Neural crest cell (in vitro differentiated cells): Measurements from ENCODE around the gene TCFL5. TPM values are rescaled to one million over a fixed set of nuclear protein-coding genes. Genes with fewer than 3 reads are reported as not detected.
A peak's percentile ranks its signal among the peaks of the same experiment; 100 is the strongest.

ENCODE experiments used
- DNase-seq: peaks from one replicate; pipeline ENCODE4 v3.0.0; 2021; ENCODE audit warnings: low read depth, mixed read lengths, low spot score
- H3K27ac Mint-ChIP-seq: one replicate; pipeline ENCODE4 v1.8.0; 2021; ENCODE audit warnings: mild to moderate bottlenecking, mixed read lengths; ENCODE audit not compliant: unreplicated experiment
- H3K27me3 Mint-ChIP-seq: 2 replicates; pipeline ENCODE4 v1.8.0; 2021; ENCODE audit warnings: low read depth, mild to moderate bottlenecking, mixed read lengths
- H3K36me3 Mint-ChIP-seq: 2 replicates; pipeline ENCODE4 v1.8.0; 2021; ENCODE audit warnings: low read depth, mild to moderate bottlenecking, mixed read lengths
- H3K4me1 Mint-ChIP-seq: 2 replicates; pipeline ENCODE4 v1.8.0; 2021; ENCODE audit warnings: mixed read lengths
- H3K4me3 Mint-ChIP-seq: one replicate; pipeline ENCODE4 v1.8.0; 2021; ENCODE audit warnings: mild to moderate bottlenecking, mixed read lengths
- H3K9me3 Mint-ChIP-seq: 2 replicates; pipeline ENCODE4 v1.8.0; 2021; ENCODE audit warnings: mixed read lengths
- CTCF ChIP-seq: fragments of 200-600 bp; sonication (generic); conservative IDR thresholded peaks from 2 replicates; pipeline ENCODE4 v1.5.0; 2021; ENCODE audit warnings: antibody characterized with exemption, mild to moderate bottlenecking
- total RNA-seq: library from RNA; stranded (reverse); gene quantifications from 2 replicates; pipeline ENCODE4 v1.2.1, GENCODE V29; 2021

Gene TCFL5
- total RNA-seq, 1 donor from 2014 or later, result 17.6 TPM

GRCh38 chr20:62901891-62902290 lies 40.3 kb upstream of the TCFL5 start:
- no peaks in the 10 kb centered on the region for H3K9me3 Mint-ChIP-seq
- H3K27ac Mint-ChIP-seq, result no peak overlapping the region
- no peak for DNase-seq
- TF ChIP-seq CTCF, result no peak
- peaks cover 14% of the 10 kb centered on the region for H3K4me1 Mint-ChIP-seq
- H3K36me3 Mint-ChIP-seq, result peaks cover 18% of the 10 kb centered on the region
- no peak overlapping the region for H3K4me3 Mint-ChIP-seq
- no peaks in the 10 kb centered on the region for H3K27me3 Mint-ChIP-seq

- no peaks in the 10 kb centered on the region for H3K9me3 Mint-ChIP-seq
- no peak for DNase-seq
- H3K27me3 Mint-ChIP-seq, result no peaks in the 10 kb centered on the region
- no peak for TF ChIP-seq CTCF
- H3K27ac Mint-ChIP-seq, result no peak overlapping the region
- H3K4me3 Mint-ChIP-seq, result peak overlapping the region; percentile 38
- peaks cover 18% of the 10 kb centered on the region for H3K36me3 Mint-ChIP-seq
- H3K4me1 Mint-ChIP-seq, result peaks cover 14% of the 10 kb centered on the region
These were observed 39.3 kb upstream of the TCFL5 start for GRCh38 chr20:62900692-62901584.

- Mint-ChIP-seq H3K36me3 (peaks cover 14% of the 10 kb centered on the region), H3K9me3 (no peaks in the 10 kb centered on the region), H3K27me3 (no peaks in the 10 kb centered on the region), H3K4me3 (peak overlapping the region; percentile 38), H3K4me1 (peaks cover 14% of the 10 kb centered on the region), H3K27ac (no peak overlapping the region)
- DNase-seq, result peak; percentile 69
- TF ChIP-seq CTCF, result peak; percentile 83
These were observed 38.5 kb upstream of the TCFL5 start for GRCh38 chr20:62900052-62900691.

GRCh38 chr20:62899633-62900051 lies 38.0 kb upstream of the TCFL5 start:
- Mint-ChIP-seq H3K36me3 (peaks cover 10% of the 10 kb centered on the region), H3K4me3 (no peak overlapping the region)
- TF ChIP-seq CTCF, result no peak

GRCh38 chr20:62898970-62899632 lies 37.5 kb upstream of the TCFL5 start:
- Mint-ChIP-seq H3K9me3 (no peaks in the 10 kb centered on the region), H3K27me3 (no peaks in the 10 kb centered on the region), H3K36me3 (peaks cover 11% of the 10 kb centered on the region), H3K4me1 (peaks cover 14% of the 10 kb centered on the region), H3K4me3 (no peak overlapping the region), H3K27ac (peak overlapping the region; percentile 43)
- no peak for TF ChIP-seq CTCF
- DNase-seq, result no peak

More at GRCh38 chr20:62899633-62900051, 38.0 kb upstream of the TCFL5 start:
- Mint-ChIP-seq H3K27ac (no peak overlapping the region), H3K27me3 (no peaks in the 10 kb centered on the region), H3K9me3 (no peaks in the 10 kb centered on the region), H3K4me1 (peaks cover 14% of the 10 kb centered on the region)
- no peak for DNase-seq
